Measurements from ENCODE around the gene TRIM9. TPM values are rescaled to one million over a fixed set of nuclear protein-coding genes. Genes with fewer than 3 reads are reported as not detected.

Gene TRIM9
- total RNA-seq, 1 donor, result 1.1 TPM

- peak overlapping the region; percentile 47 for H2AFZ ChIP-seq (ENCODE audit: low read length)
- TF ChIP-seq CTCF (IDR thresholded peaks at IDR 0.05; ENCODE audit: extremely low read depth, low read depth, low read length), result no peak
- no peak overlapping the region for H3K4me3 ChIP-seq (ENCODE audit: insufficient read depth, low read length)
- peak overlapping the region; percentile 80 for H3K27ac ChIP-seq (ENCODE audit: low read depth, low read length)
- DNase-seq (ENCODE audit: insufficient read length, low spot score, missing footprints), result no peak
- peak overlapping the region; percentile 57 for H3K4me2 ChIP-seq (ENCODE audit: insufficient read depth, low read length)
- no peaks in the 10 kb centered on the region for H3K79me2 ChIP-seq (ENCODE audit: insufficient read depth, low read length)
- H3K27me3 ChIP-seq (ENCODE audit: insufficient read depth, low read length), result no peaks in the 10 kb centered on the region
- H4K20me1 ChIP-seq (ENCODE audit: insufficient read depth, low read length), result no peaks in the 10 kb centered on the region
- no peaks in the 10 kb centered on the region for H3K36me3 ChIP-seq (ENCODE audit: insufficient read depth, low read length)
- no peaks in the 10 kb centered on the region for H3K9me3 ChIP-seq (ENCODE audit: low read depth, low read length)
- peaks cover 40% of the 10 kb centered on the region for H3K4me1 ChIP-seq (ENCODE audit: insufficient read depth, low read length)
Observed at GRCh38 chr14:51006781-51007211, 88.1 kb downstream of the TRIM9 start.

- no peak for DNase-seq (ENCODE audit: insufficient read length, low spot score, missing footprints)
- Histone ChIP-seq H3K4me1 (ENCODE audit: insufficient read depth, low read length) (peaks cover 40% of the 10 kb centered on the region), H4K20me1 (ENCODE audit: insufficient read depth, low read length) (no peaks in the 10 kb centered on the region), H3K36me3 (ENCODE audit: insufficient read depth, low read length) (no peaks in the 10 kb centered on the region), H3K27ac (ENCODE audit: low read depth, low read length) (peak overlapping the region; percentile 80), H3K4me3 (ENCODE audit: insufficient read depth, low read length) (no peak overlapping the region), H3K27me3 (ENCODE audit: insufficient read depth, low read length) (no peaks in the 10 kb centered on the region), H3K4me2 (ENCODE audit: insufficient read depth, low read length) (peak overlapping the region; percentile 57), H3K79me2 (ENCODE audit: insufficient read depth, low read length) (no peaks in the 10 kb centered on the region), H3K9me3 (ENCODE audit: low read depth, low read length) (no peaks in the 10 kb centered on the region), H2AFZ (ENCODE audit: low read length) (peak overlapping the region; percentile 47)
- TF ChIP-seq CTCF (IDR thresholded peaks at IDR 0.05; ENCODE audit: extremely low read depth, low read depth, low read length), result no peak
Observed at GRCh38 chr14:51006324-51006723, 88.6 kb downstream of the TRIM9 start.

GRCh38 chr14:51004801-51005526 is 89.9 kb downstream of the TRIM9 start:
- no peak overlapping the region for H2AFZ ChIP-seq (ENCODE audit: low read length)

More at GRCh38 chr14:51004801-51005526, 89.9 kb downstream of the TRIM9 start:
- no peaks in the 10 kb centered on the region for H4K20me1 ChIP-seq (ENCODE audit: insufficient read depth, low read length)
- no peaks in the 10 kb centered on the region for H3K79me2 ChIP-seq (ENCODE audit: insufficient read depth, low read length)
- H3K9me3 ChIP-seq (ENCODE audit: low read depth, low read length), result no peaks in the 10 kb centered on the region
- peak overlapping the region; percentile 80 for H3K27ac ChIP-seq (ENCODE audit: low read depth, low read length)
- H3K4me3 ChIP-seq (ENCODE audit: insufficient read depth, low read length), result no peak overlapping the region
- H3K27me3 ChIP-seq (ENCODE audit: insufficient read depth, low read length), result no peaks in the 10 kb centered on the region
- peak; percentile 91 for DNase-seq (ENCODE audit: insufficient read length, low spot score, missing footprints)
- no peaks in the 10 kb centered on the region for H3K36me3 ChIP-seq (ENCODE audit: insufficient read depth, low read length)
- peak overlapping the region; percentile 57 for H3K4me2 ChIP-seq (ENCODE audit: insufficient read depth, low read length)
- H3K4me1 ChIP-seq (ENCODE audit: insufficient read depth, low read length), result peaks cover 40% of the 10 kb centered on the region
- TF ChIP-seq CTCF (IDR thresholded peaks at IDR 0.05; ENCODE audit: extremely low read depth, low read depth, low read length), result no peak

Data from osteoblast (primary cell).